ENCODE measurements around the gene SCD. TPM values are rescaled to one million over a fixed set of nuclear protein-coding genes. Genes with fewer than 3 reads are reported as not detected.

The SCD gene
- total RNA-seq, 1 donor from 2014 or later, result 24.9 TPM

- peaks cover 18% of the 10 kb centered on the region for H3K27me3 Mint-ChIP-seq
- H3K4me1 Mint-ChIP-seq, result no peaks in the 10 kb centered on the region
- no peak overlapping the region for H3K27ac Mint-ChIP-seq
- H3K36me3 Mint-ChIP-seq (ENCODE audit: low read depth), result no peaks in the 10 kb centered on the region
- intact Hi-C loops (cut with micrococcal nuclease), result no loop called here
- no peak for DNase-seq
- H3K9me3 Mint-ChIP-seq, result no peaks in the 10 kb centered on the region
- POLR2A ChIA-PET, result no interaction called here
- CTCF ChIA-PET, result no interaction called here
- no peak overlapping the region for H3K4me3 Mint-ChIP-seq
- TF ChIP-seq, protein P1, sequence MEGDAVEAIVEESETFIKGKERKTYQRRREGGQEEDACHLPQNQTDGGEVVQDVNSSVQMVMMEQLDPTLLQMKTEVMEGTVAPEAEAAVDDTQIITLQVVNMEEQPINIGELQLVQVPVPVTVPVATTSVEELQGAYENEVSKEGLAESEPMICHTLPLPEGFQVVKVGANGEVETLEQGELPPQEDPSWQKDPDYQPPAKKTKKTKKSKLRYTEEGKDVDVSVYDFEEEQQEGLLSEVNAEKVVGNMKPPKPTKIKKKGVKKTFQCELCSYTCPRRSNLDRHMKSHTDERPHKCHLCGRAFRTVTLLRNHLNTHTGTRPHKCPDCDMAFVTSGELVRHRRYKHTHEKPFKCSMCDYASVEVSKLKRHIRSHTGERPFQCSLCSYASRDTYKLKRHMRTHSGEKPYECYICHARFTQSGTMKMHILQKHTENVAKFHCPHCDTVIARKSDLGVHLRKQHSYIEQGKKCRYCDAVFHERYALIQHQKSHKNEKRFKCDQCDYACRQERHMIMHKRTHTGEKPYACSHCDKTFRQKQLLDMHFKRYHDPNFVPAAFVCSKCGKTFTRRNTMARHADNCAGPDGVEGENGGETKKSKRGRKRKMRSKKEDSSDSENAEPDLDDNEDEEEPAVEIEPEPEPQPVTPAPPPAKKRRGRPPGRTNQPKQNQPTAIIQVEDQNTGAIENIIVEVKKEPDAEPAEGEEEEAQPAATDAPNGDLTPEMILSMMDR (IDR thresholded peaks at IDR 0.05), result no peak
- no peak for ATAC-seq (ENCODE audit: low read depth)
Observed at GRCh38 chr10:100413173-100413572, 66.1 kb downstream of the SCD start.

Other genes starting within 250 kb of the SCD start
- 5.6 and 7.6 TPM in 2 replicates for gene ERLIN1, start 161.2 kb upstream of the SCD start, total RNA-seq
- 17.7 and 21.6 TPM in 2 replicates for gene CHUK, start 117.6 kb upstream of the SCD start, total RNA-seq
- gene CWF19L1, start 79.6 kb upstream of the SCD start, total RNA-seq, result 41.8 and 53.3 TPM in 2 replicates
- gene BLOC1S2, start 60.6 kb upstream of the SCD start, total RNA-seq, result 47.7 and 52.3 TPM in 2 replicates
- gene PKD2L1, start 17.0 kb upstream of the SCD start, total RNA-seq, result not detected in 2 replicates
- not detected in 2 replicates for gene WNT8B, start 115.8 kb downstream of the SCD start, total RNA-seq
- gene SEC31B, start 172.6 kb downstream of the SCD start, total RNA-seq, result 19.8 and 21.6 TPM in 2 replicates
- gene NDUFB8, start 182.6 kb downstream of the SCD start, total RNA-seq, result 191 and 205 TPM in 2 replicates
- gene HIF1AN, start 188.7 kb downstream of the SCD start, total RNA-seq, result 55.8 and 59.9 TPM in 2 replicates